ENCODE results near the gene IDH2. TPM values are rescaled to one million over a fixed set of nuclear protein-coding genes. Genes with fewer than 3 reads are reported as not detected.

The IDH2 gene
- total RNA-seq, 4 donors from 2014 or later, result 15.7 to 41.4 (median 20.3) TPM

DNA sequence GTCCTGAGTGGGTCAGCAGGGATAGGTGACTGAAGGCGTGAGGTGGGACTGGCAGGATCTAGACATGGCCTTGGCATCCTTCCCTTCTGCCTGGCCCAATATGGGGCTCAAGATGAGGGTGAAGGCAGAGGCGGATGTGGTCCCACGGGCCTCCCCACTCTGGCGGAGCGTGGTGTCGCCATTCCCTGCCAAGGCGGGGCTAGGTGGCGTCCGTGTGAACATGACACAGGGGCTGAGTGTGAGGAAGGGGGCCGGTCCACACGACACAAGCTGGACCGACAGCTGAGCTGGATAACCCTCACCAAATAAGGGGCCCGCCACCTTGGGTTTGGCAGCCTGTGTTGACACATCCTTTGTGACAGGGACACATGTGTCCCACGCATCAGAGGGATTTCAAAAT, 58.1 kb downstream of the IDH2 start:
- Histone ChIP-seq H3K27me3 (no peaks in the 10 kb centered on the region), H3K27ac (no peak overlapping the region), H3K4me1 (peaks cover 0 to 39% (median 9%) of the 10 kb centered on the region in 4 donors), H3K36me3 (no peaks in the 10 kb centered on the region), H3K9me3 (no peaks in the 10 kb centered on the region), H3K4me3 (no peak overlapping the region)
- TF ChIP-seq POLR2A (IDR thresholded peaks at IDR 0.05), result no peak
- no peak for DNase-seq (ENCODE audit: low spot score in 2 of 2)
- WGBS, 2 donors, result 89 to 93% methylated on average over 14 of the region's 14 CpGs

DNA sequence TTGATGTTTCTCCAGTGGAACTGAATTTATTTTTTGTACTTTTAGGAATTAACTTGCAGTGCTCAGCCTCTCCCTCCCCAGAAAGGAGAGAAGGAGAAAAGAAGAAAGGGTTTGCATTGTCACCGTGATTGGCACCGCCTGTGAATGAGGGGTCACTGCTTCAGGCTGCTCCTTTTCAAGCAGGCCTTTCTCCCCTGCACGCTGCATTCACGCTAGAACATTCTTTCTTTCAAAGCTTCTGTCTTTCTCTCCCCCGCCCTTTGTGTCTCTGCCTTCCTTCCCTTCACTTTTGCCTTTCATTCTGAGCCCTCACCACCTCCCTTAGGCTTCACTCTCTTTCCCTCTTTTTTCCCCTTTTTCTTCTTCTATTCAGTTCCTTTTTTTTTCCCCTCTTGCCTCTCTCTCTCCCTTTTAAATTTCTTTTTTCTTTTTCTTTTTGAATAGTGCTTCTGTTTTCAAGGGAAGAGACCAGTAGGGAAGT, 58.7 kb downstream of the IDH2 start:
- peaks cover 0 to 39% (median 9%) of the 10 kb centered on the region in 4 donors for H3K4me1 ChIP-seq
- WGBS, 2 donors, result 53 to 71% methylated on average over 5 of the region's 5 CpGs

DNA sequence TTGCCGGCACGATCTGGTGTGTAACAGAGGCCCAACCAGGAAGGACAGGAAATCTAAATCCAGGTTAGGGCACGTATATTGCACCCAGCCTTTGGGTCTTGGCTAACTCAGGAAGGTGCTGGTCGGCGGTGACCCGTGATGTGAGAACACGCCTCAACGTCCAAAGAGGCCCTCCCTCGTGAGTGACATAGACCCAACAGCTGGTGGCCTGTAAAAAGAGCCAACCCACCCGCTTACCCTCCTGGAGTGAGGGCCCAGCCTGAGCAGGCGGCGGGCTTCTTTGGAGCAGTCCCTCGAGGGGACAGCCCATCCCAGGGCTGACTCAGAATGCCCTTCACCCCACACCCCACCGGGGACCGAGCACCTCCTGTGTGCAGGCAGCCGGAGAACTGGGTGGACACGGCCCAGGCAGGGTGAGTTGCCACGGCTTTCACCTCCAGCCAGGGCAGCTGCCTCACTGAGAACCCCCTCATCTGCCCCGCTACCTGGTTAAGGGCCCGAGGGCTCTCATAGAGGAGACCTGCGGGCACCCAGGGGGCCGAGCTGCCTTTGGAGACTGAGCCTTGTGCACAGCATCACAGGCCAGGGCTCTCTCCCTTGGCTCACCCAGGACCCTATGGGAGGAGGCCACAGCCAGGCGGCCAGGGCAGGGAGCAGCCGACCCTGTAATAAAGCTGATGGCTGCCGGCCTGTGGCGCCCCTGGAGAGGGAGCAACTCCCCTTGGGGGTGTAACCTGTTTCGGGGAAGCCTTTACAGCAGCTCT, 59.3 kb downstream of the IDH2 start:
- Histone ChIP-seq H3K36me3 (no peaks in the 10 kb centered on the region), H3K4me1 (peaks cover 0 to 42% (median 15%) of the 10 kb centered on the region in 4 donors), H3K4me3 (no peak overlapping the region), H3K27me3 (no peaks in the 10 kb centered on the region), H3K27ac (no peak overlapping the region), H3K9me3 (no peaks in the 10 kb centered on the region)
- no peak for DNase-seq (ENCODE audit: low spot score in 2 of 2)
- TF ChIP-seq, protein P1, sequence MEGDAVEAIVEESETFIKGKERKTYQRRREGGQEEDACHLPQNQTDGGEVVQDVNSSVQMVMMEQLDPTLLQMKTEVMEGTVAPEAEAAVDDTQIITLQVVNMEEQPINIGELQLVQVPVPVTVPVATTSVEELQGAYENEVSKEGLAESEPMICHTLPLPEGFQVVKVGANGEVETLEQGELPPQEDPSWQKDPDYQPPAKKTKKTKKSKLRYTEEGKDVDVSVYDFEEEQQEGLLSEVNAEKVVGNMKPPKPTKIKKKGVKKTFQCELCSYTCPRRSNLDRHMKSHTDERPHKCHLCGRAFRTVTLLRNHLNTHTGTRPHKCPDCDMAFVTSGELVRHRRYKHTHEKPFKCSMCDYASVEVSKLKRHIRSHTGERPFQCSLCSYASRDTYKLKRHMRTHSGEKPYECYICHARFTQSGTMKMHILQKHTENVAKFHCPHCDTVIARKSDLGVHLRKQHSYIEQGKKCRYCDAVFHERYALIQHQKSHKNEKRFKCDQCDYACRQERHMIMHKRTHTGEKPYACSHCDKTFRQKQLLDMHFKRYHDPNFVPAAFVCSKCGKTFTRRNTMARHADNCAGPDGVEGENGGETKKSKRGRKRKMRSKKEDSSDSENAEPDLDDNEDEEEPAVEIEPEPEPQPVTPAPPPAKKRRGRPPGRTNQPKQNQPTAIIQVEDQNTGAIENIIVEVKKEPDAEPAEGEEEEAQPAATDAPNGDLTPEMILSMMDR (IDR thresholded peaks at IDR 0.05), result no peak
- no peak for TF ChIP-seq EP300 (IDR thresholded peaks at IDR 0.05)
- TF ChIP-seq POLR2A (IDR thresholded peaks at IDR 0.05), result no peak
- 78 to 81% methylated on average over 20 to 26 of the region's 27 CpGs for WGBS, 2 donors

More for the DNA sequence above, 58.7 kb downstream of the IDH2 start:
- Histone ChIP-seq H3K36me3 (no peaks in the 10 kb centered on the region), H3K27me3 (no peaks in the 10 kb centered on the region), H3K9me3 (no peaks in the 10 kb centered on the region), H3K27ac (no peak overlapping the region), H3K4me3 (no peak overlapping the region)
- no peak for DNase-seq (ENCODE audit: low spot score in 2 of 2)
- no peak for TF ChIP-seq EP300 (IDR thresholded peaks at IDR 0.05)
- TF ChIP-seq POLR2A (IDR thresholded peaks at IDR 0.05), result no peak
- TF ChIP-seq, protein P1 (IDR thresholded peaks at IDR 0.05), result no peak

DNA sequence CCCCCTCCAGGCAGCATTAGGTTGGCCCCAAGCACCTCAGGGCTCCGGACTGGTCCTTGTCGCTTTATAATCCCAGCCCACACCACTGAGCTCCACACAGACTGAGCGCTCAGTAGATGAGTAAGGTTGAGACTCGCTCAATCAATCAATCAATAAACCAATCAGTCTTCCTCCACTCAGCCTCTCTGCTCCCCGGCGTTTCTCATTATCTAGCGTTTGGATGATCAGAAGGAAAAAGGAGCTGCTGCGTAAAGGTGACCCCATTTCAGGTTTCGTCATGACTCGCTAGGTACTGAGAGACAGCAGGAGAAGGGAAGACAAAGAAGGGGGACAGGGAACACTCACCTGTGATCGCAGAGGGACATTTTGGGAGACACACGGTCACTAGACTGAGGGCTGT, 59.9 kb downstream of the IDH2 start:
- no peak overlapping the region for H3K27ac ChIP-seq
- no peaks in the 10 kb centered on the region for H3K36me3 ChIP-seq
- no peak overlapping the region for H3K4me3 ChIP-seq
- no peaks in the 10 kb centered on the region for H3K27me3 ChIP-seq
- TF ChIP-seq, protein P1 (IDR thresholded peaks at IDR 0.05), result no peak
- no peak for TF ChIP-seq EP300 (IDR thresholded peaks at IDR 0.05)
- no peak for TF ChIP-seq POLR2A (IDR thresholded peaks at IDR 0.05)
- no peaks in the 10 kb centered on the region for H3K9me3 ChIP-seq
- DNase-seq (ENCODE audit: low spot score in 2 of 2), result no peak
- peaks cover 0 to 42% (median 21%) of the 10 kb centered on the region in 4 donors for H3K4me1 ChIP-seq
- WGBS, 2 donors, result 92 to 97% methylated on average over 12 of the region's 12 CpGs

DNA sequence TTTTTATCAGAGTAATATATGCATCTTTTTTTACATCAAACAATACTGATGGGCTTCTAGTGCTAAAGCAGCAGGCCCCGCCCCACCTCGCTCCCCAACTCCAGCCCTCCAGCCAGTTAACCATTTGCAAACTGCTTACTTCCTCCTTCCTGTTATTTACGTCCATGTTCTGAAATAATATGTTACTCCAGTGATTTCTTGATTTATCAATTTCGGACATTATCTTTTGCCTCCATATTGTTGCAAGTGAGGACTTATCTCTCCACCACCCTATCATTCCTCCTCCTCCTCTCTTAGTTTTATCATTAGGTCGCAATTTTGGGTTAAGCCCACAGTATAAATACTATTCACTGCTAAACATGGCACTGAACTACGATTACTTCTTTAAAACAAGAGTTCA, 61.6 kb downstream of the IDH2 start:
- H3K4me3 ChIP-seq, result no peak overlapping the region
- TF ChIP-seq, protein P1 (IDR thresholded peaks at IDR 0.05), result no peak
- TF ChIP-seq POLR2A (IDR thresholded peaks at IDR 0.05), result no peak
- TF ChIP-seq EP300 (IDR thresholded peaks at IDR 0.05), result no peak
- 46 to 49% methylated on average over 6 of the region's 6 CpGs for WGBS, 2 donors
- H3K27ac ChIP-seq, result peak overlapping the region in 1 of 4 donors; percentile 52
- H3K9me3 ChIP-seq, result no peaks in the 10 kb centered on the region
- no peaks in the 10 kb centered on the region for H3K27me3 ChIP-seq
- H3K4me1 ChIP-seq, result peaks cover 0 to 46% (median 30%) of the 10 kb centered on the region in 4 donors
- H3K36me3 ChIP-seq, result no peaks in the 10 kb centered on the region
- no peak for DNase-seq (ENCODE audit: low spot score in 2 of 2)

Data from tibial nerve (tissue), 4 donors.